Cortex of kidney (tissue), 1 donor: ENCODE data around the gene CPSF4.

Source experiments
- DNase-seq: peaks from one replicate; lab custom pipeline; 2025; lab: John Stamatoyannopoulos, UW

CPSF4 gene

DNA sequence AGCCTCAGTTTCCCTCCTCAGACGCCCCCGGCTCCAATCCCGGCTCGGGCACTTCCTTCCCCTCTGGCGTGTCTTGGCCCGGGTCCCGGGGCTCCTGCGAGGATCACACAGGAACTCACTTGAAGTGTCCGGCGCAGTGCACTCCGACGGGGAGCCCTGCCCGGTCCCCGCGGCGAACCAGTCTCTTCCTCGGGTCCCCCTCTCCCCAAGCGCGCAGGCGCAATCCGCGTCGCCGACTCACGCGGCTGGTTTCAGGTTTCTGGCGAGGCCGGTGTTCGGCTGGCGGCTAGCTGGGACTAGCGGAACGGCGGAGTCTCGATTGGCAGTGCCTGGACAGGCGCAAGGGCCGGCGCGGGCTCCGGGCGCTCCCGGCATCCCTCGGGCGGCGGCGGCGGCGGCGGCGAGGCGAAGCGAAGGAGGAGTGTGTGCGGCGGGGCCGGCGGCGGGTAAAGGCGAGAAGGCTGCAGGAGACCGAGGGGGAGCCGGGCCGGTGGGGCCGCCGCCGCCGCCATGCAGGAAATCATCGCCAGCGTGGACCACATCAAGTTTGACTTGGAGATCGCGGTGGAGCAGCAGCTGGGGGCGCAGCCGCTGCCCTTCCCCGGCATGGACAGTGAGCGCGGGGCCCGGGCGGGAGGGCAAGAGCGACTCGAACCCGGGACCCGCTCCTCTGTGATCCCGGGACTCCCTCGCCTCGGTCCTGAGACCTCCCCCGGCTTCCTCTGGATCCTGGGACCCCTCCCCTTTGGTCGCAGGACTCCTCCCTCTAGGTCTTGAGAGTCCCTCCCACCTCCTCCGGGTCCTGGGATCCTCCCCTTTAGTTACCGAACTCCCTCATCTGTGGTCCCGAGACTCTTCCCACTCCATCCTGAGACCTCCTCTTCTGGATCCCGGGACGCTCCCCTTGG, at the start of gene CPSF4, which contains the start of gene PTCD1:
Gene CPSF4 (plus strand): TSS at position 371 of the 908 bp plus-strand sequence. CDS start 140 bp downstream, at position 511.
Gene PTCD1 (minus strand): TSS at position 226 of the 908 bp plus-strand sequence. CDS start 3,556 bp downstream, outside the sequence.
- DNase-seq, result peak; percentile 93

DNA sequence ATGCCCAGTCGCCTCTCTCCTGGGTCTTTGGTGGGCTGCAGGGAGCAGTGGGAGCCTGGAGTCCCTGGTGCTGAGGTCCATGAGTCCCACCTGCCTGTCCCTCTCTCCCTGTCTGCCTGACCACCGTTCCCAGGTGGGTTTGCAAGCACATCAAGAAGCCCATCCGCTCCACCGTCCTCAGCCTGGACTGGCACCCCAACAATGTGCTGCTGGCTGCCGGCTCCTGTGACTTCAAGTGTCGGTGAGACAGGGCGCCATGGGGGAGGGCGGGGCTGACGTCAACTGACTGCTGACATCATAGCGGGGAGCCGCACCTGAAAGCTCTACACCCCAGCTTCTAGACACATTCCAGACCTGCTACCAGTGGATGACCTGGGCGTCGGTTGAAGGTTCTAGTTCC, 49.0 kb upstream of the CPSF4 start:
- DNase-seq, result no peak

DNA sequence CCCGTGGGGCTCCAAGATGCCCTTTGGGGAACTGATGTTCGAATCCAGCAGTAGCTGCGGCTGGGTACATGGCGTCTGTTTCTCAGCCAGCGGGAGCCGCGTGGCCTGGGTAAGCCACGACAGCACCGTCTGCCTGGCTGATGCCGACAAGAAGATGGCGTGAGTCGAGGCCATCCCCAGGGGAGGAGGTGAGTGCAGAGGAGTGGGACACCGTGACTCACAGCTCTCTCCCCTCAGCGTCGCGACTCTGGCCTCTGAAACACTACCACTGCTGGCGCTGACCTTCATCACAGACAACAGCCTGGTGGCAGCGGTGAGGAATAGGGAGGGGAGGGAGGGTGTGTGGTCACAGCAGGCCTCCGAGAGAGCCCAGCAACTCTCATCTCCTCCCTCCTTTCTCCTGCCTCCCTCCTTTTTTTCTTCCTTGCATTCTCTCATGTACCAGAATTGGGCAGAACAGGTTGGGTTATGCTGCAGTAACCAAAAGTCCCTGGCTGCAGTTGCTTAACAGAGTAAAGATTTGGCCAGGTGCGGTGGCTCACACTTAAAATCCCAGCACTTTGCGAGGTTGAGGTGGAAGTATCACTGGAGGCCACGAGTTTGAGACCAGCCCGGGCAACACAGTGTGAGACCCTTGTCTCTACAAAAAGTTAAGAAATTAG, 47.7 kb upstream of the CPSF4 start:
- DNase-seq, result no peak

DNA sequence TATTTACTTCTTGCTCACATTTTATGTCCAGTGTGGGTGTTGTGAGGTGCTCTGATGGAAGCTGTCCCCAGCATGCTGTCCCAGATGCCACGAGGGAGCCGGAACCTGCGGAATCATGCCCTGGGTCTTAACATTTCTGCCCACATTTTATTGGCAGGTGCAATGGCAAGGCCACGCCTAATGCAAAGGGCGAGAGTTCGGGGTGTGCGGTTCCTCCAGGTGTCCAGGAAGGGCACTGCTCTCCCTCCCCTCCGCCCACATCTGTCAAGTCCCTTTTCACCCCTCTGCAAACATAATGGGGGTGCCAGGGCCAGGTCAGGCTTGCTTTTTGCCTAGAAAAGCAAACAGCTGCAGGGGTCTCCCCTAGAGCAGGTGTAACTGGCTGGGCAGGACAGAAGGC, 46.7 kb upstream of the CPSF4 start:
- DNase-seq, result no peak

- no peak for DNase-seq
Measured at GRCh38 chr7:99392659-99393354, 45.9 kb upstream of the CPSF4 start.

- DNase-seq, result no peak
Measured at GRCh38 chr7:99393355-99394187, 45.2 kb upstream of the CPSF4 start.

GRCh38 chr7:99394188-99394502, 44.6 kb upstream of the CPSF4 start:
- no peak for DNase-seq

DNA sequence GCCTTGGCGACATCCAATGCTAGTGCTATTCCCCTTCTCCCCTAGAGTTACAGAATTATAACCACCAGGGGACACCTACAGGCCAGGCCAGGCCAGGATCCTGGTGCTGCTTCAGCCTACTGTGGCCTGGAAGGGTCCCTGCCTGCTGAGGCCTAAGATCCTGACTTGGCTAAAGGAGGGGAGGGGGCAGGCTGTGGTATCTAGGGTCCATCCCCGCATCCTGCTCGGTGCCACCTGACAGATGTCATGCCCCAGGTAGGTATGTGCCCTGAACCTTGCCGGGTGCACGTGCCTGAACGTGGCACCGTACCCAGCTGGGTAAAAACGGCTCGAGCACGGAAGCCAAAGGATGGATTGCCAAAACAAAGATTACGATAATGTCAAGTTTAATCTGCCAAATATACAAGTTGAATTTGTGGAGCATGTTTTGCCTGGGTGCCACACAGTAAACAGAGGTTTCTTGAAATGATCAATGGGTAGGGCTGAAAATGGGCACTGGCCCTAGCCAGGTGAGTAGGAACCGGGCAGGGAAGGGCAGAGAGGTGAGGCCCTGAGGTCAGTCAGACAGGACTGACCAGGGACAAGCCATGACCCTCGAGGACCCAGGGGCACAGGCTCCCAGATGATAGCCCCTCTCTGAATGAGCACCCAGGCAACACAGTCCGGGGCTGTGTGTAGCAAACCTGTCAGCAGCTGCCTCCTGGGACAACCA, 43.0 kb upstream of the CPSF4 start:
- DNase-seq, result no peak

DNA sequence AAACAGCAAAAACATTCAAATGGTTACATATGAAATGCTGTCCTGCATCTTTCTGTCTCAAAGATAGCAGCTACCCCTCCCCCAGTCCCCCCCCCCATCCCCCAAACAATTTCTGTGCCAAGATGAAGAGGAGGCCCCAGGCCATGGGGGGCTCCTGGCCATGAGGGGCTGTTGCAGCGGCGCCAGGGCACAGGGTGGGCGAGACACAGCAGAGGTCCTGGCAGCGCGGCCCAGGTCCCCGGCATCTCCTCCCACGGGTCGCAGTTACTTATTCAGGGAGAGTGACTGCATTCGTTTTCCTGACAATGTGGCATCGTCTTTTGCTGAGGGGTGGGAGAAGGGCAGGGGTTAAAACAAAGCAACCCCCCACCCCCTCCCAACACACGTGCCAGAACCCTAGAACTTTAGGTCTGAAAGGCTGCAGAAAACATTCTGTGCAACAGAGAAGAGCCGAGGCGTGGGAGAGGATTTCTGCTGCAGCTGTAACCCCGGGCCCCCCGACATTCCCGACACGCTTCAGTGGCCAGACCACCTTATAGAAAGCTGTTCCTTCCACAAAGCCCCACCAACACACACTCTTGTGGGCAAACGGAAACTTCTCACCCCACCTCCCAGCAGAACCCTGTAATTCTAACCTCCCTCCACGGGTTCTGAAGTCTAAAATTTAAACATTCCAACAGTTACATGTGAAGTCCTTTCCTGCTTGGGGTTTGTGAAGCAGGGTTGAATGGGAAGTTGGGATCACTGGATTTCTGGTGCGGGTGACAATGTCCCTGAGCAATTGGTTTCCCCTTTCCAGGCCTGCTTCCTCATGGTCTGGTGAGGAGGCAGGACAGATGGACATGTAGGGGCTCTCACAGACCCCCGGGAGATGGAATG, 42.1 kb upstream of the CPSF4 start:
- no peak for DNase-seq

DNA sequence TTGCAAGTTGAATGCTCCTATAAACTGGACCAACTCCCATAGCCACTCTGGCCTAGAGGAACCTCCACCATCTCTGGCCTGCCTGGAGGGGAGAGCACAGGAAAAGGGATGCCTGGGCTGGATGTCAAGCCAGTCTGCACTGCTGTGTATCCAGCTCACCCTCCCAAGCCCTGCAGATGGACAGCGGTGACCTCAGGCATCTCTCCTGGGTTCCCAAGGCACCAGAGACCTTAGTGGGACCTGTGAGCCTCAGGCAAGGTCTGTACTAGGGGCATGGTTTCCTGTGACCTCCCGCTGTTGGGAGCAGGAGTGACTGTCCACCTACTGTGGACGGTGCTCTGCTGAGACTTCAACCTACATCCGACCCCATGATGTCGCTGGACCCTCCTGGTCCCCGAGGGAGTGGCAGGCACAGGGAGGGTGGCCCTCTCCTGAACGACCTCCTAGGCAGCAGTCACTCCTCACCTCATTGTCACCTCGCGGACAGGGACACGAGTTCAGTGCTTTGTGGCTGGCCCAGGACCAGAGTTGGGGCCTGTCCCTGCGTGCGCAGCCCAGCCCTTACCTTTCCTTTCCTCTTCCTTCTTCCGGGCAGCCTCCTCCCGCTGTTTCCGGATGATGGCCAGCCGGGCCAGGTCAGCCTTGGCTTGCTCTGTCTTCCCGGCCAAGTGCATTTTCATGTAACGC, 41.3 kb upstream of the CPSF4 start:
- no peak for DNase-seq

DNA sequence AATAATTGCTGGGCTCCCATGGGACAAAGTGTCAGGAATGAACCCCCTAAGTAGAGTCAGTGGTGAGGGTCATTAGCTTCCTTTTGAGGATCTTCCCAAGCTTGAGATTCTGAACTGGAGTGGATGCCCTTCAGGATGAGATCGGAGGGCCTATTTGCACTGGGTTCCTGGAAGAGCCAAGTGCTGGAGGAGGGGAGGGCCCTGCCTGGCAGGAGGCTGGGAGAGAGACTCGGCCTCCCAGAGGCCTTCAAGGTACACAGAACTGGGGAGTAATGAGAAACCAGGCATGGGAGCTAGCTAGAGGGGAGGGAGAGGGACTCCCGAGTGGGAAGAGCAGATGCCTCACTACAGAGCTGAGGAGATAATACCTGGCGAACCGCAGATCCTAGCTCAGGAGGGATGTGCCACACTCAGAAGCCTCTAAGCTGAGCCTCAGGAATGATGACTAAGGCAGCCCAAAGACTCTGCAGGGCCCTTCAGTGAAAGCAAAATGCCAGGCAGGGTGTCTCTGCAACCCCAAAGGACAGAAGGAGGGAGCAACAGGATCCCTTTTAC, 39.8 kb upstream of the CPSF4 start:
- DNase-seq, result no peak

DNA sequence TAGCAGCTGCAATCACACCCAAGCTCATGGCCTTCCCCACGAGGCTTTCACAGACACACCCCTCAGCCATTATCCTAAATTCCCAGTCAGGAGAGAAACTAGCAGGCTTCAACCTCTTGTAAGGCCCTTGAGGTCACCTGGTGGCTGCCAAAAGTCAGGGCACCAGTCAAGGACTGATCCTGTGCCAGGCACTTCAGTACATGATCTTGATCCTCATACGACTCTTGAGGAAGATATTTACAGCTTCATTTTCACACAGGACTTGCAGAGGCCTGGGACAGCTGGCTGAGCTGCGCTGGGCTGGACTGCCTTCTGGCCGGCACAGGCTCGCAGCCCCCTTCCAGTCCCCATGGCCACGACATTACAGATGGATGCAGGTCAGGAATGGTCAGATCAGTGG, 39.1 kb upstream of the CPSF4 start:
- no peak for DNase-seq

- no peak for DNase-seq
Measured at GRCh38 chr7:99402854-99403253, 35.9 kb upstream of the CPSF4 start.

DNA sequence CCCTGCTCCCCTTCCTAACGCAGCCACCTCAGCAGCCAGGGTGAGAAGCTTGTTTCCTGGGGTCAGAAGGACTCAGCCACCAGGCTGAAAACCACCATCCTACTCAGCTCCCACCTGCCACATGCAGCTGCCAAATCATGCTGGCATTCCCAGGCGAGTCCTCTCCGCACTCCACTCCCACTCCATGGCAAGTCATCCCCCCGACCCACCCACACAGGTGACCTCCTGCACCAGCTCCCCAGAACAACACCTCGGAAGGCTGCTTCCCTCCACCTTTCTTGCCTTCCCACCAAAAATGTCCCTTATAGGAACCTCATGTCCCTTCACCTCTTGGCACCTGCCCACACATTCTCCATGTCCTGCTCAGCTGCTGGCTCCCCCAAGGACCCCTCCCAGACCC, 35.0 kb upstream of the CPSF4 start:
- no peak for DNase-seq

DNA sequence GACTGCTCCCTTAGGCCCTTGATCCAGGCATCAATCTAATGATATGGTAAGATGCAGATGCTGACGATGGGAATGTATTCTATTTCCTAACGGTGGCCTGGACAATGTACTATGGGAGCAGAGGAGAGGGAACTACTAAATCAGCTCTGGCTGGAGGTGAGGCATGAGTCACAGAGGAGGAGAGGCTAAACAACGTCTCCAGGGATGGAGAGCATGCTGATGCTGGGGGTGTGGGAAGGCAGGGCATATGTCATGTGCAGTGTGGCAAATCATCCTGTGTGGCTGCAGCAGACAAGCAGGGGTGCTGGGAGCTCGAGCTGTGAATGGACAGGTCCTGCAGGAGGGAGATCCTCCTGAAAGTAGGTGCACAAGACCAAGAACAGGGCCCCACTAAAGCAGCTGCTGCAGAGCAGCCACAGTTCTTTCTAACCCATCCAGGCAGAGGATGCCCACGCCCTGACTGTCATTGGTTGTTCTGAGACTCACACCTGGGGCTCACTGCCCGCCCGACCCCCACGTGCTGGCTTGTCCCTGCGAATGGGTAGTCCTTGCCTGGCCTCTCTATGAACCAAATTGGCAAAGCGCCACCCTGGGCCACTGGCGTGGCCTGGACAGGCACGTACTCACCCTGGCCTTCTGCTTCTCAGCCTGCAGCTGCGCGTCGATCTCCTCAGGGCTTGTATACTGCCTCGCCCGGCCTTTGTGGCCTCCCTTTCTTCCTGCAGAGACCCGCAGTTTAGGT, 34.3 kb upstream of the CPSF4 start:
- no peak for DNase-seq

- DNase-seq, result no peak
Measured at GRCh38 chr7:99404977-99405320, 33.8 kb upstream of the CPSF4 start.

DNA sequence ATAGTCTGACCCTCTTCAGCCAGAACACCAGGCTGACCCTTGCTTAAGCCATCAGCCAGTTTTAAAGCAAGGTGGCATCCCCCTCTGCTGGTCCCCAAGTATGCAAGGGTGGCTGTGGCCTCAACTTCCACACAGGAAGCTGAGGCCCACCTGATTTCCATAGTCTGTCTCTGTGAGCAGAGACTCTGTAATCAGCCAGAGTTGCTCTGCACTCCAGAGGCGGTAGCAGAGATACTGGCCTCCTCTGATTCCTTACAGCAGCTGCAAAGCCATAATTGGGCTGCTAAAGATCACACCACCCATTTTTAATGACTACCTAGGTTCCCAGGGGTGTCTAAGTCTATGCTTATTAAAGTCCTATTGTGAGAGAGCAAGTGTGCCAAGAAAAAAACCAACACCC, 32.2 kb upstream of the CPSF4 start:
- DNase-seq, result no peak

DNA sequence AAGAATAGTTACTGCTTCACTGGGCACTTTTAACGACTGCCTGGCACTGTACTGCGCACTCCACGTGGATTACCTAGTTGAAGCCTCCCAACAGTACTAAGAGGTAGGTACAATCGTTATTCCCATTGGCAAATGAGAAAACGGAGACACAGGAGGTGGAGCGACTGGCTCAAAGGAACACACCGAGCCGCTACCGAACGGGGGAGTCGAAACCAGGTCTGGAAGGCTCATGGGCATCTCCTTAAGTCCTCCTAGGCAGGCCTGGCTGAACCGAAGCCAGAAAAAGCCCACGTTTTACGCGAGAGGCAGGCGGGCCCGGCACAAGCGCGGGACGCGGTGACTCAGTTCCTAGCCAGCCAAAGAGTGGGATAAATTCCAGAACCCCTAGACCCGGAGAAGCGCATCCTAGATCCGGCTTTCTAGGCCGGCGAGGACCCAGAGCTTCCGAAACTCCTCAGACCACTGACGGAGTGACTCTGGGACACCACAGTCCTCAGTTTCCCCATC, 30.8 kb upstream of the CPSF4 start:
- no peak for DNase-seq
